Stimulated activated CD4-positive, alpha-beta T cell treated with anti-CD3 and anti-CD28 coated beads, Interleukin-1b, Interleukin-23, amount 100 ng/mL, for 1 hour (primary cell): Measurements from ENCODE around the gene TNPO3.

Experiments used
- DNase-seq, 2 donors: peaks; one replicate each; pipeline ENCODE4 v3.0.0-alpha.2; 2020; ENCODE audit warnings: low read depth in 2 of 2

Gene TNPO3

DNA sequence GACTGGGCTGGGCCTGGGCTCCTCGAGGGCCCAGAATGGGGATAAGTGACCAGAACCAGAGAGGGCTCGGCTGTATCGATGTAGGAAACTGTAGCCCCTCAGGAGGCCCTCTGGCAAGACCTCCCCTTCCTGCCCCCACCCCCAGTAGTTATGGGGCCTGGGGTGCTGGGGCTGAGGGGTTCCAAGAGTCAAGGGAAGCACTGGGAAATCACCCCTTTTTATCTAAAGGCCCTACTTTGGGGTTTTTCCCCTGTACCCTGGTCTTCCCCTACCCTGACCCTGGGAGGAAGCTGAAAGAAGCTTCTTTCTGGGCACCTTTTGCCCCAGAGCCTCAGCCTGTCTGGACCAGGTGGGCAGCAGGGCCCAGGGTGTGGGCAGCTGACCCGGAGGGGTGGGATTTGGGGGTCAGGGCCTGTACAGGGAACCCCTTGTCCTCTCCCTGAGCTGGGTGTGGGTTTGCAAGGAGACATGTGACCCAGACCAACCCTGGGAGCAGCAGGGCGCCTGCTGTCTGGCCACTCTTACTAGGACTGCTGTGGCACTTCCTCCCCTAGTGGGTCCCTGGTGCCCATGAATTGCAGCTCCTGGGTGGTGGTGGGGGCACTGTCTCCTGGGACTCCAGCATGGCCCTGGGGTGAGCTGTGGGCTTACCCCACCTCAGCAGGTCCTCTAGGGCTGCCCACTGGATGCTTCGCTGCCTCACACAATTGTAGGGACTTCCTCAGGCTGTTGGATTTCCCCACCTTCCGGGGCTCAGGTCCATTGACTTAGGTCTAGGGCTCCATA lies 115.6 kb downstream of the TNPO3 start:
- no peak for DNase-seq

DNA sequence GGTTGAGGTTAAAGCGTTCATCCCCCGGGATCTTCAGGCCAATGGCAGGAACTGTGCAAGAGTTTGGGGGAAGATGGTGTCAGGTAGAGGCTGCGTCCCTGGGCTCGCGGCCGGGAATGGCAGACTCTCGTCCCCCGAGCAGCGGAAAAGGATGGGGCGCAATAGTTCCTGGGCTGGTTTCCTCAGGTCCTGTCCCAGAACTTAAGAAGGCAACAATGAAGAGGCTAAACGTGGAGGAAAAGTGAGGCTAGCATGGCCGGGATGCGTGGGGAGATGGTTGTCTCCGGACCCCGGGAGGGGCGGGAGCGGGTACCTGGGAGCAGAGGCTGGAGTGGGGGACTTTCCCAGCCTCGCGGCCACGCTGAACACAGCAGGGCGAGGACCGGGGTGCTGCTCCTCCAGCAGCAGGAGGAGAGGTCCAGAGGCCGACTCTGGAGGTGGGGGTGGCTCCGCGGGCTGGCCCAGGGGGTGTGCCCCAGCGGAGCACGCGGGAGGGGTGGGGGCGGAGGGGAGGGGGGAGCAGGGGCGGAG lies 116.3 kb downstream of the TNPO3 start:
- no peak for DNase-seq

DNA sequence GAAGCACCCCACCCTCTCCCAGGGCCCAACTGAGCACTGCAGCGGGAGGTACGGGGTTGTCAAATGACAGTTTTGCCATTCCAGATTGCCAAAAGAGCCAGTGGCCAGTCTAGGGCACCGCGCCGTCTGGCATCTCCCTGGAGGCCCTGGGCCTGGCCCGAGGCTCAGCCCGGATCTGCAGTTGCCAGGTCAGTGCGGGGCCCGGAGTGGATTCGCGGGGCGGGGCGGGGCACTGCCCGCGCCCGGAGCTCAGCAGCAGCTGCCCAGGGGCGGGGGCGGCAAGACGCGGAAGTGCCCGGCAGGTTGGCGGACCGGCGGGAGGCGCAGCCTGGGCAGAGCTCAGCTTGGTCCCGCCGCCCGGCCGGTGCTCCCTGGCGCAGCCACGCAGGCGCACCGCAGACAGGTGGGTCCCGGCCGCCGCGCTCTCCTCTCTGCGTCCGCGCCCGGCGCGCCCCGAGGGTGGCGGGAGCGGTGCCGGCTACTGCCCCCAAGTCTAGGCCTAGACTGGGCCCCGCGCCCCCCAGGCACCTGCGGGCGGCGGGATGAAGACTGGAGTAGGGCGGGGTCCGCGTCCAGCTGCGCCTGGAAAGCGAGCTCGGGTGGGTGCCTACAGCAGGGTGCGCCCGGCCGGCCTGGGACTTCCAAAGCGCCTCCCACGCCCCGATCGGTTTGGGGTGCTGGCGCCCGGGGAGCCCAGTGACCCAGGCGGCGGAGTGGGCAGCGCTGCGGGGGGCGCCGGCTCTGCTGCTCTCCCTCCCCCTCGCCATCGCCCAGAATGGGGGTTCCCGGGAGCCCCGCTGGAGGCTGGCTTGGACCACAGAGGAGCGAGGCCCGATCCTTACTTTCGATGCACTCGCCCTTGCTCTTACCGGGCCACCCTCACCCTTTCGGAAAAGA lies 117.0 kb downstream of the TNPO3 start, which contains the start of gene IRF5:
Gene IRF5, plus strand, starts transcription at position 281 of the 897 bp plus-strand sequence. CDS start 4,155 bp downstream, outside the sequence.
- DNase-seq: no peak

DNA sequence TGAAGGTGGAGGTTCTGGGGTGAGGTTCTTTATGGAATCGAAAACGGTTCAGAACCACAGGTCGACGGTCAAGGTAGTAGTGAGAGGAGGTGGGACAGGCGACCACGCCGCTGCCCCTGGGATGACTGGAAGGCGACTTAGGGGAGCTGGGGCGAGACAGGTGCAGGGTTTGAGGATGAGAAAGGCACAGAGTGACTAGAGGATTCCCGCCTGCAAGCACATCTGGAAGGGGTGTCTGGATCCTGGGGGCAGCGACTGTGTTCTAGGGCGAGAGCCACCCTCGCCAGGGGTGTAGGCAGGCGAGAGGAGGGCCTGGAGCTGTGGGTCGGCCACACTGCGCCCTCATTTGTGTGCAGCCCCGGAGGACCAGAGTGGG lies 117.7 kb downstream of the TNPO3 start:
- DNase-seq: no peak

DNA sequence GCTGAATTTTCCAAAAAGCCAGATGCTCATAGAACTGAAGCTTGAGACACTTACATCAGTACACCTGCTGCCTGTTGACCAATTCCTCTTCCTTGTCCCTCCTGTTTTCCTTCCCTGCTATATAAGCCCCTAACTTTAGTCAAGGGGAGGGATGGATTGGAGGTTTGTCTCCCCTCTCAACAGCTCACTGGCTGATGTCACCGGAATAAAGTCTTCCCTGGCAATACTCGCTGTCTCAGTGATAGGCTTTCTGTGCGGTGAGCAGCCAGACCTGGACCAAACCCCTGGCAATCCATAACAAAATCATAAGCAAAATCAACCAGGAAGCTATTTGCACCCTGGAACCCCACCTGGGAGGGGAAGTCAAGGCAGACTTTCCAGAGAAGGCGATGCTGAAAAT lies 118.1 kb downstream of the TNPO3 start:
- no peak for DNase-seq

DNA sequence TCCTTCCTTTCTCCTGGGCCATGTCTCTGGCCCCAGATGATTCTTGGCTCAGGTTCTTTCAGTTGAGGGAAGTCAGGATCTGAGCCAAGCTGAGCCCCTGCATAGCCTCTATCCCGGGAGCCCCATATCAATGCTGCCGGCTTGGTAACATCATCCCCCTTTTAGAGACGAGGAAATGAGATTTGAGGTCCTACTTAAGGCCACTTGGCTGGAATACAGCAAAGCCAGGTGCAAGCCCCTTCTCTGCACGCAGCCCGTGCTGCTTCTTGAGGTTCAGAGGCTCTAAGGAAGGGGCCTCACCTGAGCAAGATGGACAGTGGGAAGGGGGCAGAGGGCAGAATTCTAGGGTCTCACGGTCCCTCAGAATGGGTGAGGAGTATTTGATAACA lies 119.6 kb downstream of the TNPO3 start:
- DNase-seq: no peak

DNA sequence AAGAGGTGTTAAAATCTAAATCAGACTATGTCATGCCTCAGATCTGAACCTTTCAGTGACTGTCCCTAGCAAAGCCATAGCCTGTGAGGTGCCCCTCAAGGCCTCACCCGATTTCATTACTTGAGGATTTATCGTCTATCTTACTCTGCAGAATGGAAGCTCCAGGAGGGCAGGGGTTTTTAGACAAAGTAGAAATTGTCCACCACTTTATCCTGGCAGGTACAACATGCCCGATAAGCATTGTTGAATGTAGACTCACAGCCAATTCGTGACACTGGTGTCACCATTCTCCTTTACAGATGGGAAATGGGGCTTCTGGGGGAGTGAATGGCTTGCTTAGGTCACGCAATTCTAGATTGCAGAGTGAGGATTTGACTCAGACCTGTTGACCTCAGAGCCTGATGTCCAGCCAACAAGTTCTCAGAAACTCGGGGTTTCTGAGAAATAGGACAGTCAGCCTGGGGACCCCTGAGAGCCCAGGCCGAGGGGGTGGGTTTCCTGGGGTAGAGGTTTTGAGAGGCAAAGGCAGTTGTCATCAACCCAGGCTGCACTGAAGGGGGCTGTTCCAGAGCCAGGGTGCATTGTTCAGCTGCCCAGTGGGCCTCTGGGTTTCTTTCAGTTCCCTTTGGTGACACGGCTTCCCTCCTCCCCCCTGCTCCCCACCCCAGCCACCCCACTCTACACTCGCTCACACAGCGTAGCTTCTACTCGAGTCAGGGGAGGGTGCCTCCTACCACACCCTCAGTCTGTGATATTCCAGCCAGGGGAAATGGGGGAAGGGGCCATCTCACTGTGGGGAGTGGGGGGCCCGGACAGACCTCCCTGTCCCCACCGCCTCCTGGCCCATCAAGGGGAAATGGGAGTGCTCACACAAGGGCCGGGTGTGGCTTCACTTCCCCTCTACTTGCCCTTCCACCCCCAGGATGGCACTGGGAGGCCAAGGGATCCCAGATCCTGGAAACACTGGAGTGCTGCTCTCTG lies 120.3 kb downstream of the TNPO3 start:
- DNase-seq: no peak

DNA sequence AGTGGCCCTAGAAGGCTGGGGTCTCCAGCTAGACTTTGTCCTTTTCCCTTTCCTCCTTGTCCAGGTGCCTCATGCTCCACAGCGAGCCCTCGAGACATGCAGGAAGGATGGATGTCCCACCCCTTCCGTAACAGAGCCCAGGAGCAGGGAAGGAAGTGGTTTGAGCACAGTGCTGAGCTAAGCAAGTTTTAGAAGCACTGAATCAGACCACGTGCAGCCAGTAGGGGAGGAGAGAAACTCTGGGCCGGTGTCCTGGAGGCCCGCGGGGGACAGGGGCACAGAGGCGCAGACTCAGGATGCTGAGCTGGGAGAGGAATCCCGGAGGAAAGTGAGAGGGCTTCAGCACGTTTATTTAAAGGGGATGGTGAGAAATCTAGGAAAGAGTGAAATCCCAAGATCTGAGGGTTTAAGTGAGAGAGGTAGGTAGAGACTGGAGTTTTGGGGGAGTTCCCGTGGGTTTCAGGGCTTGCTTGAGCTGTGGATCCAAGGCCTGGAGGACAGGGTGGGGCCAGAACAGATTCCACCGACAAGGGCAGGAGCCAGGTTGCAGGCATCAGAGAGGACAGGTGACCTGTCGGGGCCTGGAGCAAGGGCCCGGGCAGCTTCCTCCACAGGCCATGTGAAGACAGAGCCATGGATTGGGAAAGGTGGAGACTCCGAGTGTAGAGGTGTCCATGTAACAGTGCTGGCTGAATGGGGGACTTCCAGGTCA lies 121.6 kb downstream of the TNPO3 start:
- DNase-seq: no peak

DNA sequence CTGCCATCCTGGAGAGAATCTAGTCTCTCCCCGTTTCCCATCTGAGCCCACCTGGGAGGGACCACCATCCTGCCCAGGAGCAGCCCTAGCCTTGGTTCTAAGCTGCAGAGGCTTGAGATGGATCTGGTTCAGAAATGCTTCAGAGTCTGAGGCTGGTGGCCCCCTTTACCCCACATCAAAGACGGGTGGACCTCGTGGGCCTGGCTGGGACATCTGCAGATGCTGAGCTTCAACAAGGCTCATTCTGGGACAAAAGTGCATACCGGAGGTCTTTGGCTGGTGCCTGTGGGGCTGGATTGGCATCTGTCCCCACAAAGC lies 122.1 kb downstream of the TNPO3 start:
- no peak for DNase-seq

DNA sequence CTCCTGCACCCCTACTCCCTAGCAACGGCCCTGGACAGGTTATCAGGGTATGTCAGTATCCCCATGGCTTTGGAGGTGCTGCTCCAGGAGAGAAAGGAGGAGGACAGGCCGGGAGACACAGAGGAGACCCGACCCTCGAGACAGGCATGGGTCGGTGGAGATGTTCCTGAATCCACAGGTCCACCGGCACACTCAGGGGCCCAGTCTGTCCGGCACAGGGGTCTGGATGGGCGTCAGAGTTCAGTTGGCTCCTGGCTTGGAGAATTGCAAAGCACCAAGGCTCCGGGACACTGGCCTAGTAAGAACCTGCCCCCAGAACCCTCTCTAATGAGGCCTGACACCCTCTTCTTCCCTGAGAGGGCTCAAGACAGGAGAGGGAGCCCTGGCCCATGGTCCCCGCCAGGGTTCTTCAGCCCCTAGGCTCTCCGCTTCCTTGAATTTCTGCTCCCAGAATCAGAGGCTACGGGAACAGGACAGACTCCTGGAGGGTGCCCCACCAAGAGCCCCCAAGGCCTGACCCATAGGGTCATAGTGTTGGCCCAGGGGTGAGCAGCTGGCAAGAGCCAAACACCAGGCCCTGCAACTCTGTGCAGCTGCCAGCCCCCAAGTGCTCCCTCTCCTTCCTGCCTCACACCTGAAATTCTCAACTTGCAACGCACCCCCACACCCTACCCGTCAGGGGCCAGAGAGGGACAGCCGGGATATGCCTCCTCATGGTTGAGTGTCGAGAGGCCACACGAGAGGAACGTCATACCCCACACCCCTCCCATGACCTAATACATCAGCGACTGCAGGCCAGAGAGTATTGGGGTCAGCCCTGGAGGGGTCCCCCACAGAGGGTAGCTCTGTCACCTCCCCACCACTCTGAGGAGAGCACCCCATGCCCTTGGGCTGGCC lies 122.7 kb downstream of the TNPO3 start:
- no peak for DNase-seq

DNA sequence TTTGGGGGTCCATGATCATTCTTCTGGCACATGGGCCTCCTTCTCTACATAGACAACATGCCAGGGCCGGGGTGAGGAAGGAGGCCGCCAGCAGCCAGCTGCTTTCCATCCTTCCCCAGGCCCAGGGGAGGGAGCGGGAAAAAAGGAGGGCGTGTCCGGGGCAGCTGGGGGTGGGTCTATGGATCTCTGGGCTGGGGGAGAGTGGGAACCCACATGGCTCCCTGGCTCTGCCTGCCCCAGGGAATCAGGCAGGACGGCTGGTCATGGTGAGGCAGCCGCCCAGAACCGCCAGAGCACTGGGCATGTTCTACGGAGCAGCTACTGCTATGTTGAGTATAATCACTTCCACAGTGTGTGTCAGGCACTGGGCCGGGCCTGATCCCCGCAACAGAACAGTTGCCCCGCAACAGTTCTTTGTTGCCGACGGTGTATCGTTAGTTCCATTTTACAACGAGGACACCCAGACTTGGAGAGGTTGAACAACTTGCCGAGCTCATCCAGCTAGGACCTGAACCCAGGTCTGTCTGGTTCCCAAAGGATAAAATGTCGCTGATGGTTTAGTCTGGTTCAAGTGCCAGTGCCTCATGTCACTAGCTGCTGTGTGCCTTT lies 123.6 kb downstream of the TNPO3 start:
- DNase-seq: no peak

DNA sequence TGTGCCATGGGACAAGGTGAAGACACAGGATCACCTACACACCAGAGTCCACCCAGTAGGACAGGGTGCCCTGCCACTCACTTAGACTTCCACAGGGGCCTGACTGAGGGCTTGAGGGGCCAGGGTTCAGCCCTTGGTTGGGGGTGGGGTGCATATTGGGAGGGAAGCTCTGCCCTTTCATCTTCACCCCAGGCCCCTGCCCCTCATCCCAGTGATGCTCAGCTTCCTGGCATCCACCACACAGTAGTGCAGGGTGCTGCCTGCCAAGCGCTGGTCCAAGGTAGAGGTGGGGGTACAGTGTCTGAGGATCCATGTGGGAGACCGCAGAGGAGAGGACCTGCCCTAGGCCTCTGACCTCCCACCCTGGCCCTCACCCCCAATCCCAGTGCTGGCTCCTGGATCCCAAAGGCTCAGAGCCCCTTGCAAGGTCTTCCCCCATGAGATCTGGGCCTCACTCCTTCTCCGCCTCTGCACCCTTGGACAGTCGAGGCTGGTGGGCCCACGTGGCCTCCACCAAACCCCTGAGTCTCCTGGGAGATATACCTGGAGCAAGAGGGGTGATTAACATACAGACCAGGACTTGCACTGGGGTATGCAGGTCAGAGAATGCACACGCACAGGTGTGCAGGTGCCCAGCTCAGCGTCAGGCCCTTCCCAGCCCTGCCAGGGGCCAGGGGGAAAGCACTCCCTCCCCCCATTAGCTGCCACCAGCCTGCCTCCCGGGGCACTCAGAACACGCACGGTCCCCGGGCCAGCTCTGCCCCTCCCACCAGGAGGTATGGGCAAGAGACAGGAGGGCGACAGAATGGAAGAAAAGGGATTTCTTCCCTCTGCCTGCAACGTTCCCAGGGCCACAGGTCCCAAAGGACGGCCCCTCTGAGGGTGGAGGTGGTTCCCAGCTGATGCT lies 125.8 kb downstream of the TNPO3 start:
- DNase-seq: no peak

DNA sequence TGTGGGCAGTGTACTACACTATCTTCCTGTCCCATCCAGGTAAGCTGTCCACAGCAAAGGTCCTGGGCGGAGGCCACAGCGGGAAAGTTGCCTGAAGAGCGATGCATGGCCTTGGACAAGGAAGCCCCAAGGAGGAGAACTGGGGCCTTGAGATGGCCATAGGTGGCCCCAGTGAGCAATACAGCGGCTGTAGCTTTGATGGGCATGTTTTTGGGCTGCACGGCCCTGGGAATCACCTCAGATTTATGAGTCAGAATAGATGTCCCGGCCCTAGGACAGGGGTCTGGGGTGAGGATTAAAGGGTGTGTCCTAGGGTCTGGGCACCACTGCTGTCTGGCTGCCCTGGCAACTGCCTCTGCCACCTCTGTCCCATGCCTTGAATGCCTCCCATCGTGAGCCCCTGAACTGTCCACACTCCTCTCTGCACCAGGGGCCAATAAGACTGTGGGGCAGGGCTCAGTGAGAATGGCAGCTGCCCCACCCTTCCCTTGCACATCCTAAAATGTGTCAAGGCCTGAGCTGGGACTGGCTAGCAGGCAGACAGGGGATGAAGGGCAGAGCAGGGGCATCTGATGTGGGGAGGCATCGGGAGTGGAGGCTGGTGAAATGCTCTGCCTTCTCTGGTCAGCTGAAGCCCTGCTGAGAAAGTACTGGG lies 126.6 kb downstream of the TNPO3 start:
- no peak for DNase-seq

DNA sequence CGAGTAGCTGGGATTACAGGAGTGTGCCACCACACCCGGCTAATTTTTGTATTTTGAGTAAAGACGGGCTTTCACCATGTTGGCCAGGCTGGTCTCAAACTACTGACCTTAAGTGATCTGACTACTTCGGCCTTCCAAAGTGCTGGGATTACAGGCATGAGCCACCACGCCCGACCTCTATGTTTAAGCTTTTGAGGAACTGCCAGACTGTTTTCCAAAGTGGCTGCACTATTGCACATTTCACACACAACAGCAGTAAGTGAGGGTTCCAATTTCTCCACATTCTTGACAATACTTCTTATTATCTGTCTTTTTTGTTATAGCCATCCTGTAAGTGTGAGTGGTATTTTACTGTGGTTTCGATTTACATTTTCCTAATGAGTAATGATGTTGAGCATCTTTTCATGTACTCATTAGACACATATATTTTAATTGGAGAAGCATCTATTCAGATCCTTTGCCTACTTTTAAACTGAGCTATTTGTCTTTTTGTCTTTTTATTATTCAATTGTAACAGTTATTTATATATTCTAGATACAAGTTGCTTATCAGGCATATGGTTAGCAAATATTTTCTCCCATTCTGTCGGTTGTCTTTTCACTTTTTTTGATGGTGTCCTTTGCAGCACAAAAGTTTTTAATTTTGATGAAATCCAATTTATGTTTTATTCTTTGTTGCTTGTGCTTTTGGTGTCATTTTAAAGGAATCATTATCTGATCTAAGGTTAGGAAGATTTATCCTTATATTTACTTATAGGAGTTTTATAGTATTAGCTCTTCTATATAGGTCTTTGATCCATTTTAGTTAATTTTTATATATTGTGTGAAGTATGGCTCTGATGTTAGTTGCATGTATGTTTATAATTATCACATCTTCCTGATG lies 130.0 kb downstream of the TNPO3 start:
- no peak for DNase-seq

DNA sequence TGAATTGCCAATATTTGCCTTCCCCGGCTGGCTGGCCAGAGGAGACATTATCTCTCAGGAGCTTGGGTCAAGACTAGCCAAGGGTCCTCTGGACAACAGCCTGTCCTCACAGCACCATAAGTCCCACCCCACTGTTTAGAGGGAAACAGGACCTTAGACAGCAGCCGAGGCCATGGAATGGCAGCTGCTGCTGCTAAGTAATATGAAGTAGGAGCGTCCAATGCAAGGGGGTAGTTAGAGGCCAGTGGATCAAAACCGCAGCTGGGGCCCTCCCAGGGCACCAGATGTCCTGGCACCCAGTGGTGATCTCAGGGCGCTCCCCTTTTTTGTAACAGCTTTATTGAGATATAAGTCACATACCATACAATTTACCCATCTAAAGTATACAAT lies 131.5 kb downstream of the TNPO3 start:
- no peak for DNase-seq

DNA sequence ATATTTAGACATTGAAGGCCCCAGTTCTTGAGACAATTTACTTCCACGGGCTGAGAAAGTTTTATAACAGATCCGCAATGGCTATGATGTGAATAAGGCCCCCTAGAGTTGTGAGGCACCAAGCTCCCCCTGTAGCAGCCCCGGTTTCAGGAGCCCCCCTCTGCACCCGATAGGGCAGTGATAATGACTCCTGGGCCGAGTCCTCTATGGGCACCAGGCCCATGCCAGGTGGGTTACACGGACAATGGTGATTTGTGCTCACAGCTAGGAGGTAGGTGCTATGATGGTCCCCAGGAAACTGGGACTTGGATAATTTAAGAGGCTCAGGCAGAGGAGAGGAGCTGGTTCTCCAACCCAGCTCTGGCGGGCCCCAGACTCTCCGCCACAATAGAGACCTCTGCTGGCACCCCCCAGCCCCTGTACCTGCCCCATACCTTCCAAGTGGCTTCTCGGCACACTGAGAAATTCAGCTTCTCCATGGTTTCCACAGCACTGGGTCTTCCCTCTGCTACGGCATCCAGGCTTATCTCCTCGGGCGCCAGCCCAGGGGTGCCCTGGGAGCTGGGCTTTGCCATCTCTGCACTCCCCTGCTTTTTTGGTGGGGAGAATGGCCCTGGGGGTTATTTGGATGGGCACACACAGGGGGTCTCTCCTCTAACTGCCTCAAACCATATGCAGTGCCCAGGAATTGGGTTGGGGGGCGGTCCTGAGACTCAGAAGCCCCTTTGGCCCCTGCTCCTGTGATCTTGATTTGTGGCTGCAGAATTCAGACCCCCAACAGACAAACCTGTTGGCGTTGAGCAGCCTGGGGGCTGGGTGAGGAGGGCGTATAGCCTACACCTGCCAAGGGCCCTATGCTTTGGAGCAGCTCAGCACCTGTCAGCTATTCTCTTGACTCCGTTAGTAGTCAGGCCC lies 132.2 kb downstream of the TNPO3 start:
- DNase-seq: no peak
